DND-41 (cell line): Measurements from ENCODE around the gene COG7.

ENCODE experiments used
- EZH2 ChIP-seq: IDR thresholded peaks from 3 replicates; pipeline ENCODE4 v1.6.1; 2012; ENCODE audit warnings: borderline replicate concordance, low read depth, mild to moderate bottlenecking, moderate library complexity, low read length, inconsistent platforms; ENCODE audit not compliant: severe bottlenecking
- TF ChIP-seq, protein P1 (sequence below): IDR thresholded peaks from 2 replicates; pipeline ENCODE4 v1.5.1; 2012; ENCODE audit warnings: borderline replicate concordance, low read length, moderate library complexity, mild to moderate bottlenecking; ENCODE audit not compliant: poor library complexity, severe bottlenecking; ENCODE audit errors: extremely low read depth

- TF ChIP-seq, protein P1, sequence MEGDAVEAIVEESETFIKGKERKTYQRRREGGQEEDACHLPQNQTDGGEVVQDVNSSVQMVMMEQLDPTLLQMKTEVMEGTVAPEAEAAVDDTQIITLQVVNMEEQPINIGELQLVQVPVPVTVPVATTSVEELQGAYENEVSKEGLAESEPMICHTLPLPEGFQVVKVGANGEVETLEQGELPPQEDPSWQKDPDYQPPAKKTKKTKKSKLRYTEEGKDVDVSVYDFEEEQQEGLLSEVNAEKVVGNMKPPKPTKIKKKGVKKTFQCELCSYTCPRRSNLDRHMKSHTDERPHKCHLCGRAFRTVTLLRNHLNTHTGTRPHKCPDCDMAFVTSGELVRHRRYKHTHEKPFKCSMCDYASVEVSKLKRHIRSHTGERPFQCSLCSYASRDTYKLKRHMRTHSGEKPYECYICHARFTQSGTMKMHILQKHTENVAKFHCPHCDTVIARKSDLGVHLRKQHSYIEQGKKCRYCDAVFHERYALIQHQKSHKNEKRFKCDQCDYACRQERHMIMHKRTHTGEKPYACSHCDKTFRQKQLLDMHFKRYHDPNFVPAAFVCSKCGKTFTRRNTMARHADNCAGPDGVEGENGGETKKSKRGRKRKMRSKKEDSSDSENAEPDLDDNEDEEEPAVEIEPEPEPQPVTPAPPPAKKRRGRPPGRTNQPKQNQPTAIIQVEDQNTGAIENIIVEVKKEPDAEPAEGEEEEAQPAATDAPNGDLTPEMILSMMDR = no peak
- no peak for TF ChIP-seq EZH2
These were observed 4.6 kb downstream of the COG7 start for GRCh38 chr16:23448392-23448791.
